Measurements from ENCODE around the gene EXOC6B.
A peak's percentile ranks its signal among the peaks of the same experiment; 100 is the strongest.

Gene EXOC6B

DNA sequence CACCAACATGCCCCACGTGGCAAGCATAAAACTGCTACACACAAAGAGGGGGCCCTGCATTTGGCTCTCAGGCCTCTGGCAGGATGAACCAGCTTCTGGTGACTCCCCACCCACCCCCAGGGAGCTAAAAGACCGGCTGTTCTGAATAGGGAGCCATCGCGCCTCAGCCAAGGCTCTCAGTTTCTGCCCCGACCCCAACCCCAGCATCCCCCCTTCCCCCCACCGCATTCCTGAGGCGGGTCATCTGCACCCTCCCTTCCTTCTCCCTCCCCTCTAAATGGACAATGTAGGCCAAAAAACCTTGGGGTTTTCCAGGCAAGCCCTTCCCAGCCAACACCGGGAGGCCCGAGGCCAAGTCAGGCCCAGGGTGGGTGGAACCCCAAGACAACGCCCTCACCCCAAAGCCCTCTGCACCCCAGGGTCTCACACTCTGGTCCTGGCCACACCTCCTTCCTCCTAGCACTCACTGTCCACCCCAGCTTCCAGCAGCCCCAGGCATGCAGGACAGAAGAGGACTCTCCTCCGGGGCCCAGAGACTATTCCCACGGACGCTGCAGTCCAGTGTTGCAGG is 683.9 kb downstream of the EXOC6B start:
- DNase-seq = no peak

- DNase-seq = no peak
These were observed 684.7 kb downstream of the EXOC6B start for GRCh38 chr2:72141032-72141645.

DNA sequence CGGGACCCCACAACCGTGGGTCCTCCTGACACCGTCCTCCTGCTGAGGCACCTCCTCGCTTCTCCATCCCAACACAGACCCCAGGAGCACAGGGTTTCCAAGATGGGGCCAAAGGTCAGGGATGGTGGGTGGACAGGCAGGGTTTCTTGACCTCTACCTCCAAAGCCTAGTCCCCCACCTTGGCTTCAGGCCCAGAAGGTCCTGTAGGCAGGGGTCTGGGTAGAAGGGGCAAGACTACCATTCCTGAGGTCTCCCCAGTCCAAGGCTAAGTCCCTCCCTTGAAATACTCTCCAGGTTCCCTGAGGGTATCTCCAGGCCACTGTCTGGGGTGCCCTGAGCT is 685.2 kb downstream of the EXOC6B start:
- no peak for DNase-seq

GRCh38 chr2:72139874-72140620 is 685.8 kb downstream of the EXOC6B start:
- no peak for DNase-seq

- no peak for DNase-seq
These were observed 686.4 kb downstream of the EXOC6B start for GRCh38 chr2:72139471-72139873.

DNA sequence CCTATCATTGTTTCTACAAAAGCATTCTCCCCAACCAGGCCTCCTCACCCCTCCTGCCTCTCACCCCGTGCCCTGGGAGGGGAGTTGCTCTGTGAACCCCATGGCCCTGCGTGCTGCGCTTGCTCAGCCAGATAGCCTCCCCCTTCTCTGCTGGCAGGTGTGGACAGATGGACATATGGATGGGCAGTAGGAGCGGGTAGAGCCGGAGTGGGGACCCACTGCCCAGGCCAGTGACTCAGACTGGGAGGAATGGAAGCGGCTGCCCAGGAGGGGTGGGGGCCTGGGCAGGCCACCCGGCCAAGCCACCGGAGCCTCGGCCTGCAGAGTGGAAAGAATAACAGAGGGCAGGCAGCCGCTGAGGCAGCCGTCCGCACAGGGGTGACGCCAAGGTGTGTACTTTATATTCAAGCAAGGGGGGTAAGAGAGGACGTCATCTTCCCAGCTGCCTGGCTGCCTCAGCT is 686.9 kb downstream of the EXOC6B start:
- DNase-seq = no peak

DNA sequence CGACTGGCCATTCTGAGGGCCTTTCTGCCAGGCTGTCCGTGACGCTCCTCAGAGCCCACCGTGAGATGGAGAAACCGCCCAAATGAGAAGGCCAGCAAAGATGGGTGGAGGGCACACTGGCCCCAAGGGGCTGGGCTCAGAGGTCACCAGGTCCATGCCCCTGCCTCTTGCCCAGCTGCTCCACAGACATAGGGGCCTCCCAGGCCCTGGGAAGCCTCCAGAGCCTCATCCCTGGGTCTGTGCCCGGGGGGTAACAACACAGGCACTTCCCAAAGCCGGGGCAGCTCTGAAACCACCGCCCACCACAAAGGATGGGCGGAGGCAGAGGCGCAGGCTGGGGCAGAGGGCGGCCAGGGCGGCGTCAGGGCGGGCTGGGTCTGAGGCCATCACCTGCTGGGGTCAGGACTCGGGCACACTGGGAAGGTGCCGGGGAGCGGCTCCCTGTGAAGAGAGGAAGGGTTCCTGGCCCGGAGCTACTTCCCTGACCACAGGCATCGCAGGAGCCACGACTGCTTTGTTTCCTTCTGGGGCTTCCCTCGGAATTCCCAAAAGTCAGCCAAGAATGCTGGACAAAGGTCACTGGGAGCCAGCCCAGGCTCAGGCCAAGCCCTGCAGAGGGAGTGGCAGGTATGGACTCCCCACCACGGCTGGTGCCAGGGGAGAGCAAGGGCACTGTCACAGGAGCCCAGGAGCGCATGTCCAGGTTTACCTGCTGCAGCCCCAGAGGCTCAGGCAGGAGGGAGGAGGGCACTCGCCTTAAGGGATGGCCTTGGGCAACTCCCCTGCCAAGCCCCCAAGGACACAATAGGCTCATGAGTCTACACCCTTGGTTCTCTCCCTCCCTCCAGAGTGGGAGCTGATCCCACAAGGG is 687.6 kb downstream of the EXOC6B start:
- no peak for DNase-seq

DNA sequence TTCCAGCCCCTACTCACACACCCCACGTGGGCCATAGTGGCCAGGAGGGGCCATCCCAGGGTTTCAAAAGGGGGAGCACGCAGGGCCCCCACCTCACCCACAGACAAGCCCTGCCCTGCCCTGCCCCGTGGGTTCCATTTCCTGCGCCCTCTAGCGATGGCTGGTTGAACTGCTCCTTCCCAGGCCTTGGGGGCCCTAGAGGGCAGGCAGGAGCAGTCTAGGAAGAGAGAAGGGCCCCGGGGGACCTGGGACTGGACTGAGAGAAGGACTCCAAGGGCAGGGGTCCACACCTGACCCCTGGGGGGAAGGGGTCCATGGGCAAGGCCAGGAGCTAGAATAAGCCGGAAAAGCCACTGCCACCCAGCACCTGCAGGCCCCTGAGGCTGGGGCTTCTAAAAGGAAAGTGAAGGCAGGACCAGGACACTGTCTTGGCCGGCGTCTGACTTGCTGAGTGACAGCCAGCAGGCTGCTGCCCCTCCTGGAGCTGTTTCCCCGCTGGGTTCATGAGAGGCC is 688.3 kb downstream of the EXOC6B start:
- DNase-seq = peak; percentile 42

DNA sequence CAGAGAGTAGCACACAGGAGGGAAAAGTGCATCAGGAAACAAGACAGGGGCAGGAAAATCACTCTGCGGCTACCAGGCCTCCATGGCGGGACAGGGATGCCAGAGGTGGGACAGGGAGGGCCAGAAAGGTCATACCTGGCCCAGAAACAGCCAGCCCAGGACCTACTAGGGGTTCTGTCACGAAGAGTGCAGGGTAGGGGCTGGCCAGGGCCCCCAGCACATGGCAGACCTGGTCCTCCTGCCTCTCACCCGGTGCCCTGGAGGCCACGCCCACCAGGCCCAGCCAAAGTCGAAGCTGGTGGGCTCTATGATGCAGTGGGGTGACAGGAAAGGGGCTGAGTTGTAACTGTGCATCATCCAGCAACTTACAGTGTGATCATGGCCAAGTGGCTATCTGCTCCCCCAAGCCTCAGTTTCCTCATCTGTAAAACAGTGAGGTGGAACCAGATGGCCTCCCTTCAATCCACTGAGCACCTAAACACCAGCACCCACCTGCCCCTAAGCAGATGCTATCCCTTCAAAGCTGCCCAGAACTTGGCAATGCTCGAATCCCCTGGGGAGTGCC is 688.8 kb downstream of the EXOC6B start:
- no peak for DNase-seq

DNA sequence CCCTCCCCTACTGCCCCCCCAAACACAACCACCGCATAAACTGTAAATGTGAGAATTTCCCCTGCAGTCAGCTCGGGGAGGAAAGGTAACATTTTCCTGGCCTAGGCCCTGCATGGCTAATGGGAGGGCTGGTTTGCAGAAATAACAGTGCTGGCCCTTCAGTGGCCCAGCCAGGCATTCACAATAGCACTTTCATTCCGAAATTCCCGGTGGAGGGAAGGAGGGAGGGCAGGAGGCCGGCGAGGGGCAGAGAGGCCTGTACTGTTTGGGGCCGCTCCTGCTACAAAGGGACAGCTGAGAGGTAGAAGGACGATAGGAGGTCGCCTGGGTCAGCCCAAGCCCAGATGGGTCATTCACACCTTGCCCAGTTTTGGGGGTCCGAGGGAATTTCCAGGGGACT is 689.5 kb downstream of the EXOC6B start:
- no peak for DNase-seq

- no peak for DNase-seq
These were observed 689.9 kb downstream of the EXOC6B start for GRCh38 chr2:72135921-72136320.

DNA sequence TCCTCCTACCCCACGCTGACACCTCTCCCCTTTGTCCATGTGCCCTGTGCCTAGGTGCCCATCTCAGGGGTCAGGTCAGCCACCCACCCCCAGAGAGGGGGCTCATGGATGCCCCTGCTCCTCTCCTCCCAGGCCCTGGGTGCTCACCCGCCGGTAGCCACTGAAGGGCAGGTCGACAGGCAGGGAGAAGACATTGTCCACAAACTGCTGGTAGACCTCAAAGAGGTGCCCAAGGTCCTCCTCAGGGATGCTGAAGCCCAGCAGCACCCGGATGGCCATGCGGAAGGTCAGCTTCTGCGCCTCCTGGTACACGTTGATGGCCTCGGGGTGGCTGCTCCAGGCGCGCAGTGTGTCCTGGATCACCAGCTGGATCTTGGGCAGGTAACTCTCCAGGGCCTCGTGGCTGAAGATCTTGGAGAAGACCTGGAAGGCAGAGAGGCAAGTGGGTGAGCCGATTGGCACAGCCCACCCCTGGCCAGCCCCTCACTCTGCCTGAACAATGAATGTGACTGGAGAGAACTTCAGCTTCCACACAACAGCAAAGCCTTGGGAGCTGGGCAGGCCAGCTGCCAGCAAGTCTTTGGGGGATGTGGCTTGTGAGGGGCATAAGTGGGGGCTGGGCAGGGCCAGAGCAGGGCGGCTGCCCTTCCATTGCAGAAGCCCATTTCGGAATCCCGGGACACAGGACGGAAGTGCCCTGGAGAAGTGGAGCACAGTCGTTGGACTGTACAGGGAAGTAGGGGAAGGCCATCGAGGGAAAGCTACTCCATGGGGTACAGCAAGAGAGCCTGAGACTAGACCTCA is 690.6 kb downstream of the EXOC6B start:
- DNase-seq = no peak

DNA sequence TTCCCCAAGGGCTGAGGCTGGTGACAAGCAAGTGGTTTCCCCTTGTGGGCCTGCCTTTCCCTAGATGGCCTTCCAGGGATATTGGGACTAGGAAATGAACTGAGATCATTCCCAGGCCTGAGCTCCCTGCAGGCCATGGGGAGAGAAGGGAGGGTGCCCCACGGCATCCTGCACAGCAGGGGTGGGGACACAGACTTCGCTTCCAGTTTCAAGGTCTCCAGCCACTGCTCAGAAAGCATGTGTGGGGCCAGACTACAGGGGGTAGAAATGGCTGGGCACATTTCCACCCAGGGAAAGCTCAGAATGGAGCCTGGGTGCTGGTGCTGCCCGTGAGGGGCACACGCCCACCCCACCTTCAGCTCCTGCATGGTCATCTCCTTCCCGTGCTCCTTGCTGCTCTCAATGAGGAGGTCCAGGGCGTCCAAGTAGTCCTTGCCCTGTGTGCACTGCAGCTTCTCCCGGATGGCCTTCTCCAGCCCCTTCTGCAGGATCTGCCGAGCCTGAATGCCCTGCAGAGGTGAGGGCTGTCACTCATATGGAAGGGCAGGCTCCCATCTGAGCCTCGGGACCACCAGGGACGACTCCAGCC is 691.3 kb downstream of the EXOC6B start:
- DNase-seq = no peak

DNA sequence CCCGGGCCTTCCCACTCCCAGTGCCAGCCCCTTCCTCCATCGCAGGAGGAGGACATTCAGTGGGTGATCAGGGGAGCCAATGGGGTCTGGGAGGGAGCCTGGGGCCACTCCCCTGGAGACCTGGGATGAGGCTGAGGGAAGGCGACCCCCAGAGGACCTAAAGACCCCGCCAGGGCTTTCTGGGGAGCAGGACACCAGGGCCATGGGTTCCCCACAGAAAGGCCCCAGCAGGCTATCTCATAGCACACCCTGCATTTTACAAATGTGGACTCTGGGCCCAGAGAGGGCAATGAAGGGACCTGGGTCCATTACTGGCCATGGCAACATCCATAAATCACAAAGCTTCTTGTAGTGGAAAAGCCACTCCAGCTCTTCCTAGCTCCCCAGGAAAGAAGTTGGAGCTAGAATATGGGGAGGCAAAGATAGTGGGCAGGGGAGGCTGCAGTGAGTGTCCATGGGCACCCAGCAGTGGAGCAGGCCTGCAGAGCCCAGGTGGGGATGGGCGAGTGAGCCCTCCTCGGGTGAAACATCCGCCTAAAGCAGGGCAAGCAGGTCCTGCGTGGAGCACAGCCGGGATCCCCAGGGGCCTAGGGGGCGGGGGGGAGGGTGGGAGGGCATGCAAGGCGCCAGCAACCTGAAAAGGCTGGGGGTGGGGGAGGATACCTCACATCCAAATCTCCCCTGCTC is 692.0 kb downstream of the EXOC6B start:
- DNase-seq = no peak

DNA sequence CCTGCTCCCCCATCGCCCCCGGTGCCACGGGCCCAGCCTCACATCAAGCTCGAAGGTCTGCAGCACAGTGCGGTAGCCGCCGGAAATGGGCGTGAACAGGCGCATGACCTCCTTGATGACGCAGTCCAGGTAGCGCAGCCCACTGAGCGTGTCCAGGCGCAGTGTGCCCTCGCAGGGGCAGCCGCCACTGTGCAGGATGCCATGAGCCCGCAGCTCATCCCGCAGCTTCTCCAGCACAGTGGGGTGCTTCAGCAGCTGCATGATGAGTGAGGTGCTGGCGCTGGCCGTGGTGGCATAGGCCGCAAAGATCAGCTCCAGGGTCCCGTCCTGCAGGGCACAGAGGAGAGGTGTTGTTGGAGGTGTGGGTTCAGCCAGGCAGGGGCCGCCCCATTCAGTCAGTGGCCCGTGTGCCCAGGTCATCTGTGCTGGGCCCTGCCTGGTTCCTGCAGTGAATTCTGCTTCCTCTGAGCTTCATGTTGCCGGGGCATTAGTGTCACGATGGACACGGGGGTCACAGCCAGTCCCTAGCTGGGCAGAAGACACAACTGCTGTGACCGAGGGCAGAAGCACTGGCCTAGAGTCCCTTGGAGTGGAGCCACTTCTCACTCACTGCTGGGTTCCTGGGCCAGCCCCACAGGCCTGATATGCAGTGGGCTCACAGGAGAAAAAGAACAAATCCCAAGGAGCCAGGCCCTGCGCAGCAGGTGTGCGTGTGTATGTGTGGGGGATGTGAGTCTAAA is 692.7 kb downstream of the EXOC6B start:
- DNase-seq = no peak

- DNase-seq = no peak
These were observed 693.7 kb downstream of the EXOC6B start for GRCh38 chr2:72131916-72132841.

DNA sequence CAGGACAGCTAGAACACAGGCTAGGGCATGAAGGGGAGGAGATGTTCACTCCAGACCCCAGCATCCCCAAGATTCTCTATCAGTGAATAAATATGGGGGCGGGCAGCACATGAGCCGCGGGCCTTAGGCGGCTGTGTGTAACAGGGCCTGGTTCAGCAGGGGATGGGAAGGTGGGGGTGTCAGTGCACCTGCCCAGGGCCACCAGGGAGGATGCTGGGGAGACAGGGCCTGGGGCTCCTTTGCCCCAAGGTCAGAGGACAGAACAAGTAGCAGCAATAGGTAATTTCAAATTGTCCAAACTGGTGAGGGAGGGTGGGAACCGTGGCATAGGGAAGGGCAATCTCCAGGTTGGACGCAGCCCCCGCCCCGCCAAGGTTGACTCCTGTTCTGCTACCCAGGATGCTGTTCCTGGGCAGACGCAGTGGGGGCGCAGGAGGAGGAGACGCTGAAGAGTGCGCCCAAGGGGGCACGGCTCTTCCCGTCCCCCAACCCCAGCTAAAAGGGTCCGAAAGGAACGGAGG is 694.4 kb downstream of the EXOC6B start:
- DNase-seq = no peak

- DNase-seq = no peak
These were observed 695.0 kb downstream of the EXOC6B start for GRCh38 chr2:72130659-72131360.

Measured in fibroblast of skin of right quadriceps (primary cell).